ENCODE results near the gene COX8C.

Gene COX8C

DNA sequence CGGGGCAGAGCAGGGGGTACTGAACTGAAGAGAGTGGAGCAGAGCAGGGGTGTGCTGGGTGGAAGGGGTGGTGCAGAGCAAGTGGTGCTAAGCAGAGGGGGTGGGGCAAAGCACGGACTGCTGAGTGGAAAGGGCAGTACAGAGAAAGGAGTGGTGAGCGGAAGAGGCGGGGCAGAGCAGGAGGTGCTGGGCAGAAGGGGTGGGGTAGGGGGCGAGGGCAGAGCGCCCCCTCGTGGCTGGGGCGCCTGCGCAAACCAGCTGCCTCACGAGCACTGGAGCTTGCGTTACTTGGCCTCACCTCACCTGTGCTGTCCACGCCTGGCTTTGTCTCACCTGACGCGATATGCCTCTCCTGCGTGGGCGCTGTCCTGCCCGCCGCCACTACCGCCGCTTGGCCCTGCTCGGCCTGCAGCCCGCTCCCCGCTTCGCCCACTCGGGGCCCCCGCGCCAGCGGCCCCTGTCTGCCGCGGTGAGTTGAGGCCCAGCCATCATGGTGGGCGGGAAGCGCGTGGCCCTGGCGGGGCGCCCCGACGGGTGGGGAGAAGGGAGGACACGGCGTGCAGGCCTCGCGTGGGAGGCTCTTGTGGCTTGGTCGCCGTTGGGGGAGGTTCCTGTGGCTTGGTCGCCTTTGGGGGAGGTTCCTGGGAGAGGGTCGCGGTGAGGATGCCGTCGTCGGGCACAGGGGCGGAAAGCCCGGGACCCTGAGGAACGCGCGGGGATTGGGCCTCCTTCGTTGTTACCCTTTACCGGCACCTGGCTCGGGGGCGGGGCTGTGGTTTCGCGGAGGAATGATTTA is at the start of gene COX8C:
TSS of gene COX8C (plus strand) at position 257 of the 796 bp plus-strand sequence. CDS start at position 344, 87 bp downstream.
- no peak for DNase-seq

DNA sequence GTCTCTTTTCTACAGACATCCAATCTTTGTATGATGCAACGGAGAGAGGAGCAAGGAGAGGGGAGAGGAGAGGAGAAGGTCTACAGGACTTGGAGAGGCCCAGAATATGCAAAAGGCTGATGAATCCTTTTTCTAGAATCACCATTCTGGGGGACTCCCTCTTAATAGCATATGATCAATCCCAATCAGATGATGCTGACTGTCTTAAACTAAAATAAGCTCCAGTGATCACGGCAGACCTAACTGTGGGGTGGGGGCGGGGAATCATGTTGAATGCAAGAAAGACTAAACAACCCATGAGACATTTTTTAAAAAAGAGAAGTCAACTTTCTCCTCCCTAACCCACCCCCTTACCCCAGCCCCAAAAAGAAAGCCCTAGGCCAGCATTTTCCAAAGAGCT is 47.6 kb upstream of the COX8C start:
- DNase-seq: no peak

- DNase-seq: no peak
Measured at GRCh38 chr14:93299866-93300265, 47.1 kb upstream of the COX8C start.

GRCh38 chr14:93301821-93302447 is 45.0 kb upstream of the COX8C start:
- DNase-seq: no peak

- no peak for DNase-seq
Measured at GRCh38 chr14:93302688-93303581, 44.0 kb upstream of the COX8C start.

GRCh38 chr14:93303659-93304058 is 43.3 kb upstream of the COX8C start:
- no peak for DNase-seq

GRCh38 chr14:93304771-93305170 is 42.2 kb upstream of the COX8C start:
- no peak for DNase-seq

DNA sequence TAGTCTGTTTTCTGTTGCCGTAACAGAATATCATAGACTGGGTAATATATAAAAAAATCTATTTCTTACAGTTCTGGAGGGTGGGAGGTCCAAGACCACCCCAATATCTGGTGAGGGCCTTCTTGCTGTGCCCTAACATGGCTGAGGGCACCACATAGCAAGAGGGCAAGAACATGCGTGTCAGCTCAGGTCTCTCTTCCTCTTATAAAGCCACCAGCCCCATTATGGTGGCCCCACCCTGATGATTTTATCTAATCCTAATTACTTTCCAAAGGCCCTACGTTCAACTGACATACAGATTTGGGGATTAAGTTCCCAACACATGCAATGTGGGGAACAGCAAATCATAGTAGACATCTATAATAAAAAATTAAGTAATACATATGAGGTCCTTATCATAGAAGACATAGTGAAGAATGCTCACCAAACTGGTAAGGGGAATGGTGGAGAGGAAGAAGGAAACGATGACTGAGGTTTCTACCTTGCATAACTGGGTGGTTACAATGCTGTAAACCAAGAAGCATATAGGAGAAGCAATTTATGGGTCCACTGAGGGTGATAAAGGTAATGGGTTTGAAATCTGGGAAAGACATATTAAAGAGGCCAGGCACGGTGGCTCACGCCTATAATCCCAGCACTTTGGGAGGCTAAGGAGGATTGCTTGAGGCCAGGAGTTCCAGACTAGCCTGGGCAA is 41.1 kb upstream of the COX8C start:
- no peak for DNase-seq

DNA sequence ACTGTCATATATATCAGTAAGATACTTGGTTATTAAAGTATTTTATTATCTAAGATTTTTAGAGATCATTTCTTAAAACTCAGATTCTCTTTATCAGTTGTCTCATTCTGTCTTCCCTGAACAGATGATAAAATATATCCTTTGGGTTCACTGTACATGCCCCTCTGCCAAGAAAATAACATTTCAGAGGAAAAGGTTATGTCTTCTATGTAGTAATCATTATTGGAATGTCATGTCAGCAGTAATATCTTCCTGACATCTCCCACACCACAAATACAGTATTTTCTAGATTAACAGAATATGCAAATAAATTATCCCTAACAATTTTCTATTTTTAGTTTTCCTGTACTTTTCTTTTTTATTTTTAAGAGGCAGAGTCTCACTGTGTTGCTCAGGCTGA is 40.2 kb upstream of the COX8C start:
- no peak for DNase-seq

DNA sequence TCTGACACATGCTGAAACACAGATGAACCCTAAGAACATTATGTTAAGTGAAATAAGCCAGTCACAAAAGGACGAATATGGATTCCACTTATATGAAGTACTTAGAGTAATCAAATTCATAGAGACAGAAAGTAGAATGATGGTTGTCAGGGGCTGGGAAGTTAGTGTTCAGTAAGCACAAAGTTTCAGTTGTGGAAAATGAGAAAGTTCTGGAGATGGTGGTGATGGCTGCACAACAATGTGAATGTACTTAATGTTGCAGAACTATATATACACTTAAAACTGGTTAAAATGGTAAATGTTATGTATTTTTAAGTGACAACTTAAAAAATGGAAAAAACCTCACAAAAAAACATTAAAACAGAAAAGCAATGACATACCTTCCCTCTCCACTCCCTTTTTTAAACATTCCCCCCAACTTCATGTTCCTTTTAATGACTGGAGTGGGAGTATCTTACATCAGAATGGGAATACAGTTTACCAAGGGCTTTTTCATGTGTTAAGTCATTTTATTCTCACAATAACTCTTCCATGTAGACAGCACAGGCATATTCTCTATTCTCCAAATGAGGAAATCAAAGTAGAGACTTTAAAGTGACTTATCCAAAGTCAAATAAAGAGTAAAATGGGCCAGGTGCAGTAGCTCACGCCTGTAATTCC is 38.2 kb upstream of the COX8C start:
- no peak for DNase-seq

- no peak for DNase-seq
Measured at GRCh38 chr14:93309427-93309966, 37.5 kb upstream of the COX8C start.

DNA sequence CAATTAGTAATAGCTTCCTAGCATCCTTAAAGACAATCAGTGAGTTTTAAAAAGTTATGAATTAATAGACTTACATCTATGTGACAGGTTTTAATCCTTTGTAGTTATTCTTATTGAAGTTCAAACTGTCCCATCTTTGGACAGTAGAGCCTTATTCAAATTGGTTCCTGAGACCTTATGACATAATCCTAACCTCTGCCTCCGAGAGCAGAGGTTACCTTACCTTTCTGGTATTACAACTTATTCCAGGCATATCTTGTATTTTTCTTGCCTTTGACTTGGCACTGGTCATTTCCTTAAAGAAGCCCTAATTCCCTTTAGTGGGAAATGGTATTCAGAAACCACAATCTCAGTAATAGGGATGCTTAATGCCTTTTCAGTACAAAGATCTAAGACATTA is 35.9 kb upstream of the COX8C start:
- DNase-seq: no peak

GRCh38 chr14:93315575-93315974 is 31.4 kb upstream of the COX8C start:
- no peak for DNase-seq

DNA sequence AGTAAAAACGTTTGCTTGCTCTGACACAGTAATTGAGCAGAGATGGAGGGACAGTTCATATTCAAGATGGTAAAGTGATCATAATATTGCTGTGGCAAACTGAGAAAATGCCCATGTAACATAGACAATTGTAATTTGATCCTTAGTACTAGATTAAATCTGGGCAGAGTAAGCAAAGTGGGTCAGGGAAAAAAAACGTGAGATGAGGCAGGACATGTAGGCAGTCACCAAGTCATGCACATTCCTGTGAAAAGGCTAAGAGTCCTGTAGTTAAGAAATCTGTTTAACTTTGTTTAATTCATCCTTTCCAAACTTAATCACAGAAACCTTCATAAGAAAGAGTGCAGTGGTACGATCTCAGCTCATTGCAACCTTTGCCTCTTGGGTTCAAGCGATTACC is 30.3 kb upstream of the COX8C start:
- no peak for DNase-seq

- DNase-seq: no peak
Measured at GRCh38 chr14:93317210-93317874, 29.6 kb upstream of the COX8C start.

DNA sequence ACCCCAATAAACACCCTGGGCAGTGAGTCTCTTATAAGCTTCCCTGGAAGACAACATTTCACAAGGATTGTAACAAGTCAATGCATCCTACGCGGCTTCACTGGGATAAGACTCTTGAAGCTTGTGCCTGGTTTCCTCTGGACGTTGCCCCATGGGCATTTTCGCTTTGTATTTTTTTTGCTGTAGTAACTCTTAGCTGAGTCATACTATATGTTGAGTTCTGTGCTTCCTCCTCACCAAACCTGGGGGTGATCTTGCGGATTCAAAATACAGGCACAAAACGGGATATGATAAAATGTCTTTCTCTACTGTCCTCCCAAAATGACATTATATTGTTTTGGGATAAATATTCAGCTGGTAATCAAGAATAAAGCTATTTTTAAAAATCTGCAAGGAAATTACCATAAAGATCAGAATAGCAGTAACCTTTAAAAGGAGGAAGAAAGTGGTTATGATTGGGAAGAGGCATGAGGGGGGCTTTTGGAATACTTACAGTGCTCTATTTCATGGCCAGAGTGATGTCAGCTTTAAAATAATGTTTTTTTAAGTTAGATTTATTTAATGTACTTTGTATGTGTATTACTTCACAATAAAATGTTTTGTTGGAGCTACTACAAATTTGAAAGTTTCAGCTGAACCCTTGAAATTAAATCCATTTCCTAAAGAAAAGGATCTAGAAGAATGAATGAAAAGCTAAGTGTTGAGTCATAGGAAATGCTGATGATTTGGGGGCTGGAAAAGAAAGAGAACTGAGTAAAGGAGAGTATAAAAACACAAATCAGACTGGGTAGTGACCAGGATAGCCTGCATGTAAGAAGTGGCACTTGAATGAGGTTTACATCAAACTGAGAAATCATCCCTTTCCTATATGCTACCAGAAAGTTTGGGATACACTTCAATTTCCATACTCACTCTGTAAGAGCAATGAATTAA is 28.8 kb upstream of the COX8C start:
- DNase-seq: no peak

- DNase-seq: no peak
Measured at GRCh38 chr14:93318927-93319326, 28.1 kb upstream of the COX8C start.

GRCh38 chr14:93319494-93319893 is 27.5 kb upstream of the COX8C start:
- no peak for DNase-seq

DNA sequence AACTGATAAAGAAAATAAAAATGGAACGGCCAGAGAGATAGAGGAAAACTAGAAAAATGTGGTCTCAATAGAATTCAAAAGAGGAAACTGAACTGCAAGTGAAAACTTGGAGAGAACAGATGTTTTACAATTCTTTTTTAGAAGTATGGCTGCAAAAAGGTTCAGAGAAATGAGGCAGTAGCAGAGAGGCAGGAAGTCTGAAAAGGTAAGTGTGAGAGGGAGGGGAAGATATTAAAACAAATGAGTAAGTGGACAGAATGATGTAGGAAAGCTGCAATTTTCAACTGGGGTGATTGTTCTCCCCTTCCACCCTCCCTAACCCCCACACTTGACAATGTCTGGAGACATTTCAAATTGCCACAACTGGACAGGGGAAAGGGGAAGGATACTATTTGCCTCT is 27.0 kb upstream of the COX8C start:
- no peak for DNase-seq

DNA sequence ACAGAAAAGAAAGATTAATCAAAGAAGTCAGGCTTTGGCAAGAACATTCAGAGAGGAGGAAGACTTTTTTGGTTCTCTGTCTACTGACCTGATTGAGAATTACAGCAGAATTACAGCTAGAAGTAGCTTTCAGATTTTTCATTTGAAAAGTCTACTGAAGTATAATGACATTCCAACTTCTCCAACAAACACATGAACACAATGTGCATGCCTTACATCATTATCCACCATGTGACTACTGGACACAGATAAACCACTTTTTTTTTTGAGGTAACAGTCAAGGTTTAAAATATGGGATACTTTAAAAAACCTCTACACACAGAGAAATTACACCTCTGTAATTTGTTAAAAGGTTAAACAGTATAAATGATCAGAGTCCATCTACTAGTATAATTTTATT is 26.5 kb upstream of the COX8C start:
- no peak for DNase-seq
